ENCODE data around the gene KRT3.

KRT3 gene

DNA sequence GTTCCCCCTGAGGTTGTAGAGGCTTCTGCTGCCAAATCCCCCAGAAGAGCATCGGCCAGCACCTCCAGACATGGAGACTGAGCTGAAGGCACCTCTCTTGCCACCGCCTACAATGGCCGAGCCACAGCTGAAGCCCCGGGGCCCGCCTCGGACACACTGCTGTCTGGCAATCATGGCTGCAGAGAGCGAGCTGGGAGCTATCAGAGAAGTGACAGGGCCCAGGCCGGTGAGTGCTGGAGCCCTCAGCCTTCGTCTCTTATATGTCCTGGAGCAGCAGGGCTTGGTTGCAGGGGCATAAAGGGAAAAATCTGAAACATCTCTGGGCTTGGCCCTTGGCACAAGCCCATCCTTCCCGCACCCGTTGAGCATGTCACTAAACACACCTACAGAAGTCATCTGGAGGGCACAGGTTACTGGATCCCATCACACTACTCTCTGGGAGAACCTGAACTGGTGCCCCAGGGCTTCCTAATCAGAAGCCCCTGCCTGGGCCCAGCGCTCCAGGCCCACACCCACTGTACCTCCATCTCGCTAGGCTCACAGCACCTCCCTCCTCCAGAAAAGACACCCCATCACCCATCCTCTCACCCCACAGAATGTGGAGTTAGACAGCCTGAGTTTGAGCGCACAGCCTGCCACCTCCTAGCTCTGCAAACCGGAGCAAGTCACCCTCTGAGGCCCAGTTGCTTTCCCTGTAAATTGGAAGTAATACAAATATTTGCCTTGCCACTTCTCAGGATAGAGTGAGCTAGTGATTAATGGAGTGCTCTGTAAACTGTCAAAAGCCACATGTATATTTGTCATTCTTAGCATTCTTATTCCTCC is 18.2 kb upstream of the KRT3 start, which contains the start of gene KRT4:
Gene KRT4 (minus strand): TSS at position 232 of the 825 bp plus-strand sequence. CDS start 58 bp downstream, at position 174.
- DNase-seq = no peak

- DNase-seq = no peak
Observed at GRCh38 chr12:52813203-52813819, 17.4 kb upstream of the KRT3 start.

GRCh38 chr12:52812749-52813148 is 16.8 kb upstream of the KRT3 start:
- no peak for DNase-seq

- no peak for DNase-seq
Observed at GRCh38 chr12:52812073-52812400, 16.1 kb upstream of the KRT3 start.

DNA sequence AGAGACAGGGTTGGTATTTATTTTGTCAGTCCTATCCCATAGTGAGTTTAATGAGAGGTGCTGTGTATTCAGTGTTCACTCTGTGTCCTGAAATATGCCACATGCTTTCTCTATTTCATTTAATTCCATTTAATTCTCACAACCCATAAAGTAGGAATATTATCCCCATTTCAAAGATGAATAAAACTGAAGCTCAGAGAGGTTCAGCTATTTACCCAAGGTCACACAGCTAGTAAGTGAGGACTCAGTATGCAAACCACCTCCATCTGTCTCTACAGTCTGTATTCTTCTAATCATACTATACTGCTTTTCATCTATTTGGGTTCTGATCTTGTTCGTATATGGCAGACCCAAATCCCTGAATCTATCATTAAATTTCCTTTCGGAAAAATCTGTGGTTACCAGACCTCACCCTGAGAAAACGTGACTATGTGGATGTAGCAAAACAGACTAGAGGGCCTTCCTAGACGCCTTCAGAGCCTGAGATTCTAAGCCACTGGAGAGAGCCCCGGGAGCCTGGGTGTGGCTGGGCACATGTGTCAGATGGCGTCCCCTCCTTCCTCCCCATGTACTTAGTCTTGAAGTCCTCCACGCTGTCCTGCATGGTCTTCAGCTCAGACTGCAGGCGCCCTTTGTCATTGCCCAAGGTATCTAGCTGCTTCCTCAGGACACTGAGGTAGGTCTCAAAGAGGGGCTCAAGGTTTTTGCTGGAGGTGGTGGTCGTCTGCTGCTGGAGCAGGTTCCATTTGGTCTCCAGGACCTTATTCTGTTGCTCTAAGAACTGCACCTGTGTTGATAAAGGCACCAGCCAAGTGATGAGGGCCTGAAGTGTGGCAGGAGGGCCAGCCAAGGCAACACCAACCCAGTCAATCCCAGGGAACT is 15.5 kb upstream of the KRT3 start:
- DNase-seq = no peak

- DNase-seq = no peak
Observed at GRCh38 chr12:52810554-52810953, 14.6 kb upstream of the KRT3 start.

DNA sequence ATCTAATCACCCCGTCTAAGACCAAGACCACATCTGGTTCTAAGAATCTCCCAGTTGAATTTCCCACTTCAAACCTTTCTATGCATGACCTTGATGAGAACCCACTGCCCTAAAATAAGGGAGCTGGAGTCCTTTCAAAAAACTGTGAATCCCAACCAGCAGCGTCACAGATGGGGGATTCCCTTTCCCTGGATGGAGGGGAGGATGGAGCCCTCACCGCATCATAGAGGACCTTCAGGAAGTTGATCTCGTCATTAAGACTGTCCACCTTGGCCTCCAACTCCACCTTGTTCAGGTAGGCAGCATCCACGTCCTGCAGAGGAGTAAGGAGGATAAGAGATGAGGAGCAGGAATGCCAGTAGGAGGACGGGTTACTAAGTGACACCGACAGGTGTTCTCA is 13.2 kb upstream of the KRT3 start:
- DNase-seq = no peak

DNA sequence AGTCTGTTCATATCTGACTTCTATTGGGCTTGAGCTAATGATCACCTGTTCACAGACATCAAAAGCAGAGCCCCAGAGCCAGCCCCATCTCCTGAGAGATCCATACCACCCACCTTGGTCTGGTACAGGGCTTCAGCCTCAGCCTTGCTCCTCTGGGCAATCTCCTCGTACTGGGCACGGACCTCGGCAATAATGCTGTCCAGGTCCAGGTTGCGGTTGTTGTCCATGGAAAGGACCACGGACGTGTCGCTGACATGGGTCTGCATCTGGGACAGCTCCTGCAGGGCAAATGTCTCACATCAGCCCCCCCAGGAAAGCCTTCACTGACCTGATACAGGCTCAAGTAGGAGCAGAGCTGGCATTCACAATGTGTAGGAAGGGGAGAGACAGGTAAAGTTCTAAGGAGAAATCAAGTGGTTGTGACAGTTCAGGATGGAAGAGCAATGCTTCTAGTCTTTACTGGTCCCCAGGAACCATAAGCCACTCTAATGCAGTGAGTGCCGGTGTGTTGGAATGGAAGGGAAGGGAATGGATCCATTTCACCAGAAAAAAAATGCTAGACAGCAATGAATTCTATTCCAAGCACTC is 12.8 kb upstream of the KRT3 start:
- no peak for DNase-seq

DNA sequence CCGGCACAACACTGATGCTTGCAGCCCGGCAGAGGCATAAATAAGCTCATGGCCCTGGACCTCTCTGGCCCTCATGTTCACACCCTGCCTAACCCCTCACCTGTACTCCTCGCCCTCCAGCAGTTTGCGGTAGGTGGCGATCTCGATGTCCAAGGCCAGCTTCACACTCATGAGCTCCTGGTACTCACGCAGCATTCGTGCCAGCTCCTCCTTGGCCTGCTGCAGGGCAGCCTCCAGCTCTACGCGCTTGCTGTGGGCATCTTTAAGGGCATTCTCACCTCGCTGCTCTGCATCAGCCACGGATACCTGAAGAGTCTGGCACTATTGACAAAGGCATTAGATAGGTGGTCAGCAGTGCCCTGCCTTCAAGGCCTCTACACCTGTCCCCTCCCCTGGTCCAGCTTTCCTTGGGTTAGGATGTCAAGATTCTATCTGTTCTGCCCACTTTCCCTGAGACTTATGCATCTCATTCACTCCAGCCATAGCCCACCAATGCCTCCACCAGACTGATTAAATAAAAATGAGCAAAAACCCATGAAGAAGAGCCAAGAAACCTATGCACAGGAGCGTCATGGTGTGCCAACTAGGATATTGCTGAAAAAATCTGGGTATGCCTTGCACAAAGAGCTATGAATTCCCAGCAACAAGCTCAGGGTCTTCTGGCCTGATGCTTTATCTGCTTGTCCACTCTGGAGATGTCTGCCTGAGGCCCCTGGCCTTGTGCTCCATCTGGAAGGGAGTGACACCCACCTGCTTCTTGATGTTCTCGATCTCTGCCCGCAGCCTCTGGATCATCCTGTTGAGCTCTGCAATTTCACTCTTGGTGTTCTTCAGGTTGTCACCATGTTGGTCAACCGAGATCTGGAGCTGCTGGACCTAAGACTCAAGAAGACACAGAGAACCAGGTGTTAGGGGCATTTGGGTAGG is 11.9 kb upstream of the KRT3 start:
- no peak for DNase-seq

DNA sequence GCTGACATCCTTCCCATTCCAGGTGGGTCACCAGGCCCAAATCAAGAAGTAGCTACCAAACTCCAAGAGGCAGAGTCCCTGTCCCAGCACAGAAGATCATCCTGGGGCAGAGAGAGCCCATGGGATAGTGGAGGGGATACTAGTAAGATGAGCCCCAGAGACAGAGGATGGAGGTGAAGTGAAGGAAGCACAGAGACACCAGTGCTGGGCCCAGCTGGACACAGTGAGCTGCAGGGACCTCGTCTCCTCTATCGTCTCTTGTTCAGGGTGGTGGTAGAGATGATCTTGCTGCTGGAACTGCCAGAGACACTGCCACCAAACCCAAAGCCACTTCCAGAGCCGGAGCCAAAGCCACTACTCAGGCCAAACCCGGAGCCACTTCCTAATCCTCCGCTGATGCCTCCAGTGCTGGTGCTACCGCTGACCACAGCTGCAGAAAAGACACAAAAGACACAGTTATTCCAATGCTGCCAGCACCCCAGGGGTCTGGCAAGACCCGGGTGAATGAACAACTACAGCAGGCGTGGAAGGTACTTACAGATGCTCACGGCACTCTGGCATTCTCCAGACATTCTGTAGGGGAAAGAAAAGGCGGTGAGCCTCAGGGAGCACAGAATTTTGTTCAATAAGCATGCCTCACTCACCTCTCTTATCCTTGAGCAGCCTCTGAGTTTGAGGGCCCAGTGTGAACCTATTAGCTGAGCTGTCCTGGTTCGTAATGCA is 11.1 kb upstream of the KRT3 start:
- no peak for DNase-seq

- no peak for DNase-seq
Observed at GRCh38 chr12:52806169-52806811, 10.4 kb upstream of the KRT3 start.

DNA sequence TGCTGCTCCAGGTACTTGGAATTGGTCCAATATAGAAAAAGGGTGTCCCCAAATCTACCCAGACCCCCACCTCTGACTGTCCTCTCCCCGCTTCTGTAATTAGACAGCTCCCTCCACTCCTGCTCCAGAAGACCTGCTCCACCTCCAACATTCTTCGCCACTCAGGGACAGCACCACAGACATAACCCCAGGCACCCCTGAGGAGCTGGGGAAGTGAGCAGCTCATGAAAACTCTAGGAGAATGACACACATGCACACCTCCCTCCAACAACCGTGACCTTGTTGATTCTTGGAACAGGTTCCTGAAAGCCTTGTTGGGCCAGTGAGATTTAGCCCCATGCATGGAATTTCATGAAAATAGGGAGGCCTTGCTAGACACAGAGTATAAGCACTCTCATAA is 9.8 kb upstream of the KRT3 start:
- no peak for DNase-seq

DNA sequence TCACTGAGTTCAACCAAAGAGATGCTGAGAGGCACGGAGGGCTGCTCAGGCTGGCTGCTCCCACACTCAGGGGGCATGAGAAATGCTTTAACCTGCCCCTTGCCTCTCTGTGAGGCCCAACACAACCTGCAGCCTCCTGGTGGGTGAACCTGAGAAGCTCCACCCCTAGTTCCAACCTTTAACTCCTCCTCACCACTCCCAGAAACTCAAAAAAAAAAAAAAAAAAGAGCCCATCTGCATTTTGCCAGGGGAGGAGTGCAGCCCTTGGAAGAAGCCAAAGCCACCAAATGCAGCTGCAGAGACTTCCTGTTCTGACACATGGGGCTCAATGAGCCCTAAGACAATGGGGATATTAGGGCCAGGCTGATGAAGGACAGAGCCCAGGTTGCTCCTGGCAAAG is 9.1 kb upstream of the KRT3 start:
- no peak for DNase-seq

DNA sequence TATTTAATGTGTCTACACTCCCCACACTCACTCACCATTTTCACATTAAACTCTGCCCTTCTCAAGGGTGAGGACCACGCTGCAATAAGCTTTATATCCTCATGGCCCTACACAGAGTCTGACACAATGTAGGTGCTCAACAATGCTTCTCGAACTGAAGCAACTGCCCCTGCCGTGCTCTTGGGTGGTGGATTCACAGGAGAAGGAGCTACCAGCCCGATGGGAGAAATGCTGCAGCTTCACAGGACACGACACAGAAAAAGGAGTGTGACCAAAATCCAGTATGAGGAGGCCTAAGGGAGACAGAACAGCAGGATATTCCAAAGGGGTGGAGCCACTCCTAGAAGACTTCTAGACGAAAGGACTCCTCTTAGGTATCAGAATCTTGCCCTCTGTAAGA is 6.5 kb upstream of the KRT3 start:
- no peak for DNase-seq

GRCh38 chr12:52801773-52802172 is 5.9 kb upstream of the KRT3 start:
- DNase-seq = no peak

DNA sequence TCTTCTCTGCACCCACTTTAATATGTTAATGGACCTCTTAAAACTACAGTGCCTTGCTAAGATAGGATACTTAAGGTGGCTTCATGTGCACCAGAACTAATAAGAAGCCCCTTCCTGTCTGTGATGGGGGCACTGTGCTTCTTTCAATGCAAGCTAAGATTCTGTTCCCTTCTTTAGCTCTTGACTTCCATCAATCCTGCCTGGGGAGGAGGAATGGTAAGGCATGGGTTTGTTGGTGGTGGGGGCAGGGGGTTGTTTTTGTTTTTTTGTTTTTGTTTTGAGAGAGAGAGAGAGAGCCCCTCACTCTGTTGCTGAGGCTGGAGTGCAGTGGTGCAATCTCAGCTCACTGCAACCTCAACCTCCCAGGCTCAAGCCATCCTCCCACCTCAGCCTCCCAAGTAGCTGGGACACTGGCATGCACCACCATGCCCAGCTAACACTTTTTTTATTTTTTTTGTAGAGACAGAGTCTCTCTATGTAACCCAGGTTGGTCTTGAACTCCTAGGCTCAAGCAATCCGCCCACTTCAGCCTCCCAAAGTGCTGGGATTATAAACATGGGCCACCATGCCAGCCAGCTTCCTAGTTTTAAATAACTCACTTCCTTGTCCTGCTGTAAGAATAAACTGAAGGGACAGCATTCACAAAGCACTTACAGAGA is 4.5 kb upstream of the KRT3 start:
- no peak for DNase-seq

DNA sequence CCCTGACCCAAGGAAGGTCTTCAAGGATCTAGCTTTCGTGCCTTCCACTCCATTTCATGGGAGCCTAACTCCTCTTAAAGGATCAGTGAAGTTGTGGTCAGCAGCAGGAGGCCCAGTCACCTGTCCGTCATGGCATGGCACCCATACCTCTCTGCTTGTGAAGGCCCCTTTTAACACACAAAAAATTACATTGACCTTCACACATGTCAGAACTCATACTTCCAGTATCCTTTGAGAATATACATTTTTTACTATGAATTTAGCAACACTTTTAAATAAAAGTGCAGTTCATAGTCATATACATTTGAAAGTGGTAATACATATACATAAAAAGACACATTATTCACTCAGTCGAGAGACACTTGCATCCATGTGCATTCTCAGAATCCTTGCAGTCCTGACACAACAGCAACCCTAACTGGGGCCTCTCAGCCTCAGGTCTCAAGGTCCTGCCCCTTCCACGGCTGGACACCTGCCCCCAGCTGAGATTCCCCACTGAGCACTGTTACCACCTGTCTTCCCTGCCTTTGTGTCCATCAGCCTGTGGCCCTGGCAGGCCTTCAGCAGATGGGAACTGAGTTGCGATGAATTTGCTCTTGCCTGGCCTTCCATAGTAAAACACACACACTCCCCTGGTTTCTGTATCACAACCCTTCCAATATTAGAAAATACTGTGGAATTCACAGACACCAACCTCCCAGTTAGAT is 3.7 kb upstream of the KRT3 start:
- no peak for DNase-seq

DNA sequence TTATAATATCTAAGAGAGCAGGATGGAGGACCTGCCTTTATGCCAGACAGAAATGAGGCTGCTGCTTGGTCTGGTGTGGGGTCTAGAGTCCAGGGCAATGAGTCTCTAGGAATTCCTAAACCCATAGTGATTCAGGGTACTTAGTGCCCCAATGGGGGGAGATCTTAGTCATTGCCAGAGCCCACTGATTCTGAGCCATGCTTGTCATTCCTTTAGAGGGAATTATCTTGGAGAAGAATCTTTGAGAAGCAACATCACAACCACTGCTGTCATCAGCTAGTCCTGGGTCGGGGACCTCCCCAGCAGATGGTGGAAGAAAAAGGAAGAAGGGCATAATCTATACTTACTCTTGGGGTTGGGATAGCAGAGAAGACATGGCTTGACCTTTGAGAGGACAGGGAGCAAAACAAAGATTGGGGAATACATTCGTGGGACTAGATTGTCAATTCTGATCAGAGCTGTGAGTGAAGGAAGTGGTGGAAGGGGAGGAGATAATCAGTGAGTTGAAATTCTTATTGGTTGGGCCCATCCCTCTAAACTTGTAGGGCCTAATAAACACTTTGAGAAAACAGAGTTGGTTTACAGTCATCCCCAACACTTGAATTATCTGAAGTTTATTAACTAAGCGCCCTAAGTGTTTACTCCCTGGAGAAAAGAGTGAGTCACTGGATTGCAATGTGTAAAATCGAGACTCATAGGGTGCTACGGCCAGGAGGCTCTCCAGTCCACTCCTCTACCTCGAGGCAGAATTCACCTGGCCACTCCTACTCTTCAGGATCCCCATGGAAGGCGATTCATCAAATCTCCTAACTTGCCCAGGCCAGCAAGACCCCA is 3.0 kb upstream of the KRT3 start:
- no peak for DNase-seq

Measured in right kidney (tissue), 1 donor.